ENCODE results near the gene CHD3. TPM values are rescaled to one million over a fixed set of nuclear protein-coding genes. Genes with fewer than 3 reads are reported as not detected.

Gene CHD3
- total and polyA plus RNA-seq, 10 of the 15 experiments (the other 5 are each of a cell fraction or from before 2014, with no cell fraction given), result 1.4 to 86.8 (median 39.1) TPM

- Histone ChIP-seq H3K27ac (ENCODE audit: control insufficient read depth, insufficient read depth) (no peak overlapping the region), H3K9me3 (replicated peaks; ENCODE audit: control insufficient read depth, insufficient read depth, low read length) (no peaks in the 10 kb centered on the region), H3K4me1 (ENCODE audit: control insufficient read depth, insufficient read depth, low read length) (no peaks in the 10 kb centered on the region), H3K9ac (ENCODE audit: control insufficient read depth, insufficient read depth, low read length) (no peak overlapping the region), H2AFZ (ENCODE audit: control insufficient read depth, low read depth, low read length) (no peak overlapping the region), H3K79me2 (ENCODE audit: control insufficient read depth, insufficient read depth, low read length) (no peaks in the 10 kb centered on the region), H3K27me3 (replicated peaks in 1 of 2; ENCODE audit: control insufficient read depth in 2 of 2, insufficient read depth in 2 of 2, low read length in 1 of 2) (no peaks in the 10 kb centered on the region), H3K36me3 (ENCODE audit: control insufficient read depth in 2 of 2, insufficient read depth in 2 of 2, low read length in 1 of 2) (peaks cover 8 to 22% of the 10 kb centered on the region in 2 experiments), H4K20me1 (ENCODE audit: control insufficient read depth, insufficient read depth) (no peaks in the 10 kb centered on the region), H3K4me2 (ENCODE audit: control insufficient read depth, insufficient read depth) (no peak overlapping the region), H3K4me3 (no peak overlapping the region)
- intact Hi-C loops (cut with micrococcal nuclease; ENCODE audit: unreplicated experiment), result no loop called here
- ChIA-PET CTCF (interaction anchor here (1.0 to 3.3 kb wide), 3 partner anchors 31 to 49 kb away, joined by 3 to 13 read pairs (median 3); no protein-coding TSS in a partner anchor), SMC1A (ENCODE audit: uncharacterized antibody, unreplicated experiment) (interaction anchor here (1.1 kb wide), 1 partner anchor 44 kb away, joined by 4 read pairs; no protein-coding TSS in a partner anchor), RAD21 (ENCODE audit: unreplicated experiment) (interaction anchor here (1.3 kb wide), 1 partner anchor 121 kb away, joined by 3 read pairs; no protein-coding TSS in a partner anchor), POLR2A (interaction anchor here (1.2 to 1.6 kb wide), 3 partner anchors 8 to 12 kb away, joined by 3 to 5 read pairs (median 4); partner anchors contain the start of genes CNTROB, KCNAB3 and TRAPPC1)
- in situ Hi-C loops (cut with MboI), result no loop called here
- TF ChIP-seq STAT3 (IDR thresholded peaks at IDR 0.05; ENCODE audit: low read depth, low read length) (no peak), NFYB (IDR thresholded peaks at IDR 0.05; ENCODE audit: insufficient read depth, low read depth, low read length) (no peak), SKIL (IDR thresholded peaks at IDR 0.05; ENCODE audit: low read depth, poor library complexity, severe bottlenecking) (no peak), SREBF2 (IDR thresholded peaks at IDR 0.05; ENCODE audit: low read length) (no peak), USF1 (IDR thresholded peaks at IDR 0.05; ENCODE audit: borderline replicate concordance, extremely low read length, insufficient read depth, low read depth, low read length) (no peak), SRF (IDR thresholded peaks at IDR 0.05; ENCODE audit: low read depth in 2 of 2, low read length in 2 of 2) (no peak), MTA3 (IDR thresholded peaks at IDR 0.05; ENCODE audit: borderline replicate concordance, low read length) (no peak), ZNF217 (IDR thresholded peaks at IDR 0.05) (no peak), GATAD2B (conservative IDR thresholded peaks at IDR 0.05; ENCODE audit: low read depth) (no peak), SMC3 (IDR thresholded peaks at IDR 0.05; ENCODE audit: borderline replicate concordance, low read length) (no peak), EED (IDR thresholded peaks at IDR 0.05; ENCODE audit: low read depth) (no peak), RAD21 (IDR thresholded peaks at IDR 0.05; ENCODE audit: insufficient read depth, low read depth, low read length) (no peak), FOXM1 (IDR thresholded peaks at IDR 0.05; ENCODE audit: low read depth, low read length) (no peak)
- 95% methylated on average over 4 of the region's 4 CpGs for WGBS (ENCODE audit: insufficient coverage, insufficient replicate concordance, low lambda C conversion rate, missing lambda C conversion rate)
- FAIRE-seq, result no peak
- no TSS peak for BruUV-seq (replicated peaks)
- no peak for ATAC-seq
- DNase-seq (ENCODE audit: low read depth, low spot score), result no peak
These were observed 51.4 kb downstream of the CHD3 start for GRCh38 chr17:7940034-7940433.

Data from GM12878 (cell line).